Measurements from ENCODE around the gene USP40. TPM values are rescaled to one million over a fixed set of nuclear protein-coding genes. Genes with fewer than 3 reads are reported as not detected.

USP40 gene
- total and polyA plus RNA-seq, 2 of the 8 experiments (the other 6 are each of a cell fraction or from before 2014, with no cell fraction given): 12.0 to 15.7 TPM

GRCh38 chr2:233489666-233490065 lies 76.9 kb downstream of the USP40 start:
- no peak overlapping the region for H2BK12ac ChIP-seq (ENCODE audit: low read depth, low read length)
- no peak overlapping the region for H2AFZ ChIP-seq (ENCODE audit: low read length)
- no peaks in the 10 kb centered on the region for H3K79me2 ChIP-seq (ENCODE audit: control insufficient read depth in 1 of 2, insufficient read depth in 2 of 2, low read length in 2 of 2)
- H3K9ac ChIP-seq (replicated peaks in 1 of 4; ENCODE audit: extremely low read depth in 1 of 4, low read depth in 3 of 4, low read length in 3 of 4): no peak overlapping the region
- H3K9me3 ChIP-seq (ENCODE audit: insufficient read depth in 2 of 2, low read depth in 1 of 2, low read length in 1 of 2): no peaks in the 10 kb centered on the region
- H4K91ac ChIP-seq (replicated peaks; ENCODE audit: insufficient read length, low read length): no peak overlapping the region
- DNase-seq (ENCODE audit: low read depth in 1 of 2, low spot score in 2 of 2) (no peak), FAIRE-seq (no peak)
- H2BK20ac ChIP-seq (ENCODE audit: low read length): no peak overlapping the region
- no peak overlapping the region for H3K14ac ChIP-seq (ENCODE audit: insufficient read length)
- 96% methylated on average over 6 of the region's 6 CpGs; no CpG with 5 or more reads in 1 of the 2 experiments for WGBS, 2 experiments (ENCODE audit: extremely low coverage in 1 of 2, insufficient coverage in 1 of 2, insufficient read length in 1 of 2, insufficient replicate concordance in 2 of 2, low coverage in 1 of 2, low lambda C conversion rate in 2 of 2, missing lambda C conversion rate in 1 of 2)
- H3K4me1 ChIP-seq (replicated peaks in 1 of 4; ENCODE audit: control insufficient read depth in 3 of 4, insufficient read depth in 4 of 4, low read length in 3 of 4): no peaks in the 10 kb centered on the region
- H3K36me3 ChIP-seq (ENCODE audit: control insufficient read depth in 2 of 4, insufficient read depth in 4 of 4, low read length in 3 of 4): no peaks in the 10 kb centered on the region; a peak in 1 of 8 replicates
- no peak overlapping the region for H3K56ac ChIP-seq (replicated peaks; ENCODE audit: insufficient read length, low read depth, low read length)
- CTCF ChIA-PET (ENCODE audit: partially characterized antibody): interaction anchor here (1.0 to 1.2 kb wide), 3 partner anchors 10 to 37 kb away, joined by 3 read pairs; no protein-coding TSS in a partner anchor
- H3K23me2 ChIP-seq (ENCODE audit: low read depth, low read length): no peaks in the 10 kb centered on the region
- no peaks in the 10 kb centered on the region for H4K20me1 ChIP-seq (replicated peaks in 1 of 2; ENCODE audit: control insufficient read depth in 1 of 2, insufficient read depth in 2 of 2, low read length in 2 of 2)
- no peak overlapping the region for H3K23ac ChIP-seq (ENCODE audit: insufficient read length)
- no peak overlapping the region for H3K4me3 ChIP-seq (ENCODE audit: extremely low read depth in 1 of 4, insufficient read depth in 2 of 4, low read depth in 3 of 4, low read length in 4 of 4)
- H3K18ac ChIP-seq (ENCODE audit: extremely low read depth, low read length): no peak overlapping the region
- no peaks in the 10 kb centered on the region for H3K79me1 ChIP-seq (ENCODE audit: low read depth, low read length)
- no peak overlapping the region for H3K4me2 ChIP-seq (ENCODE audit: insufficient read depth in 1 of 2, low read depth in 2 of 2, low read length in 2 of 2)
- no peak overlapping the region for H2AK5ac ChIP-seq (ENCODE audit: low read depth, low read length)
- H4K8ac ChIP-seq (ENCODE audit: extremely low read depth, insufficient read depth, low read length): no peak overlapping the region
- H2BK5ac ChIP-seq (ENCODE audit: low read depth, low read length): no peak overlapping the region
- H3K4ac ChIP-seq (replicated peaks; ENCODE audit: insufficient read length, low read depth, low read length): no peak overlapping the region
- H3K27ac ChIP-seq (ENCODE audit: low read depth, low read length): no peak overlapping the region
- H4K5ac ChIP-seq (ENCODE audit: insufficient read length, low read depth, low read length): no peak overlapping the region
- no peaks in the 10 kb centered on the region for H3K27me3 ChIP-seq (replicated peaks in 1 of 4; ENCODE audit: control insufficient read depth in 3 of 4, extremely low read depth in 1 of 4, insufficient read depth in 3 of 4, low read length in 3 of 4)
- POLR2A ChIA-PET (ENCODE audit: partially characterized antibody): no interaction called here
- H2BK15ac ChIP-seq (ENCODE audit: low read length): no peak overlapping the region
- no peak overlapping the region for H2BK120ac ChIP-seq (replicated peaks; ENCODE audit: low read depth, low read length)
- TF ChIP-seq POU5F1 (IDR thresholded peaks at IDR 0.05; ENCODE audit: low read depth, low read length): no peak
